CD4-positive, alpha-beta T cell (primary cell): ENCODE results near the gene PNPLA1. TPM values are rescaled to one million over a fixed set of nuclear protein-coding genes. Genes with fewer than 3 reads are reported as not detected.

ENCODE experiments used
- ATAC-seq: fragments of 200-7000 bp; cut with Tn5 transposase; one replicate; pipeline ENCODE4 v1.10.0; 2022; ENCODE audit warnings: mild to moderate bottlenecking; ENCODE audit not compliant: poor library complexity
- CTCF ChIA-PET: fragments of 350-600 bp; sonication (Branson Sonifier 250); formaldehyde crosslinking; loops from one replicate; lab custom pipeline; 2021; ENCODE audit warnings: antibody characterized with exemption, inconsistent platforms; lab: Charles Lee
- POLR2A ChIA-PET: fragments of 350-600 bp; sonication (Branson Sonifier 250); formaldehyde crosslinking; loops from one replicate; lab custom pipeline; 2021; ENCODE audit warnings: antibody characterized with exemption, inconsistent platforms; lab: Charles Lee
- DNase-seq, 14 experiments: peaks; one replicate each; pipeline ENCODE4 v3.0.0-alpha.2; 2013 to 2020; ENCODE audit warnings: mixed read lengths in 2 of 14
- H3K27ac ChIP-seq, 2 donors: one replicate each; pipeline versions ENCODE4 v1.5.1 to v1.7.0; 2013; ENCODE audit warnings: low read length in 2 of 2, low read depth in 1 of 2, mild to moderate bottlenecking in 1 of 2
- H3K27me3 ChIP-seq, 2 experiments: 1 replicate in 1 of 2; 2 replicates in 1 of 2; pipeline versions ENCODE4 v1.6.1 to v1.7.0; 2013; ENCODE audit warnings: low read length in 2 of 2, control low read depth in 1 of 2, mild to moderate bottlenecking in 1 of 2, moderate library complexity in 1 of 2; ENCODE audit not compliant: insufficient read depth in 2 of 2, control insufficient read depth in 1 of 2
- H3K36me3 ChIP-seq: one replicate; pipeline ENCODE4 v1.6.1; 2013; ENCODE audit warnings: low read length, control low read depth; ENCODE audit not compliant: insufficient read depth
- H3K4me1 ChIP-seq: one replicate; pipeline ENCODE4 v1.6.1; 2013; ENCODE audit warnings: low read length, control low read depth; ENCODE audit not compliant: insufficient read depth
- H3K4me3 ChIP-seq: one replicate; pipeline ENCODE4 v1.5.1; 2013; ENCODE audit warnings: mild to moderate bottlenecking, low read length, moderate library complexity
- H3K9me3 ChIP-seq, 2 experiments: 1 replicate in 1 of 2; 2 replicates in 1 of 2; pipeline versions ENCODE4 v1.6.1 to v1.7.0; 2013; ENCODE audit warnings: low read length in 2 of 2, mild to moderate bottlenecking in 2 of 2, control low read depth in 1 of 2, moderate library complexity in 1 of 2; ENCODE audit not compliant: control insufficient read depth in 1 of 2, insufficient read depth in 1 of 2
- H3K27ac Mint-ChIP-seq: one replicate; pipeline ENCODE4 v1.8.0; 2020; ENCODE audit warnings: mixed read lengths
- H3K27me3 Mint-ChIP-seq: one replicate; pipeline ENCODE4 v1.8.0; 2021; ENCODE audit warnings: mixed read lengths
- H3K36me3 Mint-ChIP-seq: one replicate; pipeline ENCODE4 v1.8.0; 2021; ENCODE audit warnings: low read depth, mixed read lengths
- H3K4me1 Mint-ChIP-seq: one replicate; pipeline ENCODE4 v1.8.0; 2021; ENCODE audit warnings: low read depth, mixed read lengths
- H3K4me3 Mint-ChIP-seq: one replicate; pipeline ENCODE4 v1.8.0; 2020; ENCODE audit warnings: mild to moderate bottlenecking, mixed read lengths
- H3K9me3 Mint-ChIP-seq: one replicate; pipeline ENCODE4 v1.8.0; 2020; ENCODE audit warnings: mixed read lengths
- intact Hi-C, 2 experiments: fragments of 100-400 bp; cut with DNase I in 1 of 2; cut with micrococcal nuclease in 1 of 2; formaldehyde crosslinking; loops; one replicate each; pipeline versions ENCODE4 v1.15.1 to v1.9.0; 2023 to 2025; cut with DNase I, micrococcal nuclease
- total RNA-seq, 174 experiments: library from RNA in 2 of 174; stranded (reverse) in 2 of 174; gene quantifications; one replicate each; pipeline ENCODE4 v1.2.3 and lab custom pipeline; 2021 to 2026
- TF ChIP-seq, protein P1 (sequence below): fragments of 200-600 bp; IDR thresholded peaks from one replicate; pipeline ENCODE4 v1.8.0; 2022; ENCODE audit warnings: antibody characterized with exemption, mild to moderate bottlenecking

The PNPLA1 gene
- total RNA-seq, 2 experiments from 2014 or later = 0.17 TPM; not detected in 1

DNA sequence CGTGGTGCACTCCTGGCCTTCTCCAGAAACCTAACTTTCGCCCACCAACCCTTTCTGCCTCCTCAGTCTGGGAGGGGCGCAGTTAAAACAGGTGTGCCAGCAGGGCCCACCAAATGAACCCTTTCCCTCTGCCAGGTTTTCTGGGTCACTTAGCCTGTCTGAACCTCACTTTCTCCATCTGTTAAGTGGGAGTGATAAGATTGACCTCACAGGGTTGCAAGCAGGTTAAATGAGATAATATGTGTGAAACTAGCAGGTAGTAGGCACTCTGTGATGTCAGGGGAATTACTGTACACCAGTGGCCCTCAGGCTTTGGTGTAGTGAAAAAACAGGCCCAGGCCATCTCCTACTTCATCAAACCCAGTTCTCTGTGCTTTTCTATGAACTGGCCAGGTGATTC lies 52.7 kb downstream of the PNPLA1 start:
- intact Hi-C loops = no loop called here
- TF ChIP-seq, protein P1, sequence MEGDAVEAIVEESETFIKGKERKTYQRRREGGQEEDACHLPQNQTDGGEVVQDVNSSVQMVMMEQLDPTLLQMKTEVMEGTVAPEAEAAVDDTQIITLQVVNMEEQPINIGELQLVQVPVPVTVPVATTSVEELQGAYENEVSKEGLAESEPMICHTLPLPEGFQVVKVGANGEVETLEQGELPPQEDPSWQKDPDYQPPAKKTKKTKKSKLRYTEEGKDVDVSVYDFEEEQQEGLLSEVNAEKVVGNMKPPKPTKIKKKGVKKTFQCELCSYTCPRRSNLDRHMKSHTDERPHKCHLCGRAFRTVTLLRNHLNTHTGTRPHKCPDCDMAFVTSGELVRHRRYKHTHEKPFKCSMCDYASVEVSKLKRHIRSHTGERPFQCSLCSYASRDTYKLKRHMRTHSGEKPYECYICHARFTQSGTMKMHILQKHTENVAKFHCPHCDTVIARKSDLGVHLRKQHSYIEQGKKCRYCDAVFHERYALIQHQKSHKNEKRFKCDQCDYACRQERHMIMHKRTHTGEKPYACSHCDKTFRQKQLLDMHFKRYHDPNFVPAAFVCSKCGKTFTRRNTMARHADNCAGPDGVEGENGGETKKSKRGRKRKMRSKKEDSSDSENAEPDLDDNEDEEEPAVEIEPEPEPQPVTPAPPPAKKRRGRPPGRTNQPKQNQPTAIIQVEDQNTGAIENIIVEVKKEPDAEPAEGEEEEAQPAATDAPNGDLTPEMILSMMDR = no peak
- Mint-ChIP-seq H3K4me1 (no peaks in the 10 kb centered on the region), H3K27me3 (no peaks in the 10 kb centered on the region), H3K27ac (no peak overlapping the region), H3K9me3 (no peaks in the 10 kb centered on the region), H3K36me3 (no peaks in the 10 kb centered on the region), H3K4me3 (no peak overlapping the region)
- Histone ChIP-seq H3K4me1 (no peaks in the 10 kb centered on the region), H3K27ac (no peak overlapping the region), H3K4me3 (no peak overlapping the region), H3K9me3 (no peaks in the 10 kb centered on the region), H3K36me3 (no peaks in the 10 kb centered on the region), H3K27me3 (no peaks in the 10 kb centered on the region)
- ChIA-PET POLR2A (no interaction called here), CTCF (no interaction called here)
- DNase-seq (no peak), ATAC-seq (no peak)

DNA sequence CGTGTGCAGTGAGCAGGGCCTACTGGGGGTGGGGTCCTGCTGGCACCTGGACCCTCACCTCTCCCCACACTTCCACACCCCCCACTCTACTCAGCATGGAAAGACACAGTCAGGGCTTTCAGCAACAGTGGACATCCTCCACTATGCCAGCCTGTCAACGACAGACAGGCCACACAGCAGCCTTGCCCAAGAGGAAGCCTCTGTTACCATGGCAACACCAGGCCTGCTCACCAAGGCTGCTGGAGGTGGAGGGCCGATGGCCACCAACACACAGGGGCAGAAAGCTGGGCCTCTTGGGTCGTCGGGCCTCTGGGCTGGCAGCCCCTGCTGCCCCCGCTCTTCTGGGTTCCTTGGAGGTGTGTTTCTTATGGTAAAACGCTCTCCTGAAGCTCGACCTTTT lies 53.2 kb downstream of the PNPLA1 start:
- H3K27me3 Mint-ChIP-seq = no peaks in the 10 kb centered on the region
- Histone ChIP-seq H3K27ac (no peak overlapping the region), H3K4me1 (no peaks in the 10 kb centered on the region), H3K9me3 (no peaks in the 10 kb centered on the region), H3K36me3 (no peaks in the 10 kb centered on the region), H3K4me3 (no peak overlapping the region), H3K27me3 (no peaks in the 10 kb centered on the region)
- intact Hi-C loops = no loop called here
- no peak overlapping the region for H3K4me3 Mint-ChIP-seq
- ChIA-PET CTCF (no interaction called here), POLR2A (no interaction called here)
- H3K4me1 Mint-ChIP-seq = no peaks in the 10 kb centered on the region
- H3K36me3 Mint-ChIP-seq = no peaks in the 10 kb centered on the region
- no peak for DNase-seq
- TF ChIP-seq, protein P1 = no peak
- H3K9me3 Mint-ChIP-seq = no peaks in the 10 kb centered on the region
- ATAC-seq = no peak
- no peak overlapping the region for H3K27ac Mint-ChIP-seq

DNA sequence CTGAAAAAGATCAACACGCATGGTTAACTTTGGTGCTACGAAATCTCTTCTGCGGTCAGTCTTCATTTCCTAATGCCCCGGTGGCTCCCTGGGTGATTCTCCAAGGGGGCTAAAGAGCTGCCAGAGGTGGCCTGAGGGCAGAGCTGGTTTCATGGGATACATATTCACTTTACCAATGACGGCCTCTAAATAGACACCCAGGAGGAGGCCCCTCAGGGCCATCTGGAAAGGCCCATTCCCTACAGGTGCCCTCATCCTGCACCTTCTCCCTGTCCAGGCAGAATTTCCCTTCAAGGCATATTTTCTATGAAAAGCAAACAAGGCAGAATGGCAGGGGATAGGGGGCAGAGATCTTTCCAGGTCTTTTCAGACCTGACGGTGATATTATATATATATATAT lies 54.3 kb downstream of the PNPLA1 start:
- DNase-seq (no peak), ATAC-seq (no peak)
- TF ChIP-seq, protein P1 = no peak
- Histone ChIP-seq H3K4me1 (no peaks in the 10 kb centered on the region), H3K9me3 (no peaks in the 10 kb centered on the region), H3K27me3 (no peaks in the 10 kb centered on the region), H3K4me3 (no peak overlapping the region), H3K27ac (no peak overlapping the region), H3K36me3 (no peaks in the 10 kb centered on the region)
- Mint-ChIP-seq H3K4me1 (no peaks in the 10 kb centered on the region), H3K36me3 (no peaks in the 10 kb centered on the region), H3K27me3 (no peaks in the 10 kb centered on the region), H3K27ac (no peak overlapping the region), H3K9me3 (no peaks in the 10 kb centered on the region), H3K4me3 (no peak overlapping the region)
- CTCF ChIA-PET = interaction anchor here (1.0 kb wide), 1 partner anchor 17 kb away, joined by 3 read pairs; no protein-coding TSS in a partner anchor
- intact Hi-C loops = no loop called here
- POLR2A ChIA-PET = no interaction called here
